Adrenal gland (tissue), 5 donors: ENCODE data around the gene NDUFV3.

Source experiments
- CTCF ChIP-seq, 6 experiments: fragments of 450-650 bp in 4 of 6; fragments of 200-600 bp in 2 of 6; sonication (generic) in 1 of 6; IDR thresholded peaks; 1 replicate in 5 of 6; 2 replicates in 1 of 6; pipeline versions ENCODE4 v1.5.1 to v1.8.0; 2016 to 2021; ENCODE audit warnings: antibody characterized with exemption in 6 of 6, mild to moderate bottlenecking in 2 of 6, moderate library complexity in 1 of 6
- POLR2A ChIP-seq, 2 donors: fragments of 450-650 bp; IDR thresholded peaks; one replicate each; pipeline ENCODE4 v1.6.1; 2017; ENCODE audit warnings: antibody characterized with exemption in 2 of 2, mild to moderate bottlenecking in 2 of 2, moderate library complexity in 1 of 2
- donor health status: DM: no; HTN: no; CAD: no.

- no peak for TF ChIP-seq CTCF (IDR thresholded peaks at IDR 0.05)
- TF ChIP-seq POLR2A (IDR thresholded peaks at IDR 0.05): no peak
These were observed 43.2 kb upstream of the NDUFV3 start for GRCh38 chr21:42849759-42850412.
